OCI-LY3 (cell line): Measurements from ENCODE around the gene KCNH3.

Experiments
- H2AFZ ChIP-seq: fragments of 200-600, 300-600 bp; shearing (Covaris generic); 2 replicates; pipeline ENCODE4 v1.6.0; 2014; ENCODE audit warnings: antibody characterized with exemption, low read depth, low read length
- H3K27ac ChIP-seq: fragments of 200-600, 300-600 bp; sonication (generic); 2 replicates; pipeline ENCODE4 v1.5.1; 2014; ENCODE audit warnings: mild to moderate bottlenecking, low read length, moderate library complexity, mixed read lengths
- H3K27me3 ChIP-seq: fragments of 200-600, 300-600 bp; sonication (generic); 2 replicates; pipeline ENCODE4 v1.6.1; 2014; ENCODE audit warnings: low read depth, low read length, mixed read lengths
- H3K36me3 ChIP-seq: fragments of 200-600, 300-600 bp; sonication (generic); replicated peaks from 2 replicates; pipeline ENCODE3; 2014; ENCODE audit warnings: low read depth, low read length, mixed read lengths
- H3K4me1 ChIP-seq: fragments of 300-600, 200-600 bp; sonication (generic); 2 replicates; pipeline ENCODE4 v1.6.1; 2014; ENCODE audit warnings: low read length, mixed read lengths
- H3K4me2 ChIP-seq: fragments of 200-600, 300-600 bp; sonication (generic); 2 replicates; pipeline ENCODE4 v1.6.1; 2014; ENCODE audit warnings: low read length, mixed read lengths
- H3K4me3 ChIP-seq: fragments of 300-600, 200-600 bp; sonication (generic); 2 replicates; pipeline ENCODE4 v1.5.1; 2014; ENCODE audit warnings: antibody characterized with exemption, mild to moderate bottlenecking, low read length, moderate library complexity
- H3K79me2 ChIP-seq: fragments of 300-600, 200-600 bp; shearing (Covaris generic); 2 replicates; pipeline ENCODE4 v1.6.1; 2014; ENCODE audit warnings: mild to moderate bottlenecking, low read length, mixed read lengths
- H3K9ac ChIP-seq: fragments of 300-600, 200-600 bp; shearing (Covaris generic); 2 replicates; pipeline ENCODE4 v1.6.0; 2014; ENCODE audit warnings: mild to moderate bottlenecking, low read length, moderate library complexity
- H3K9me3 ChIP-seq: fragments of 200-600, 300-600 bp; shearing (Covaris generic); 2 replicates; pipeline ENCODE4 v1.6.1; 2014; ENCODE audit warnings: low read length, mixed read lengths; ENCODE audit not compliant: insufficient read depth
- H4K20me1 ChIP-seq: fragments of 200-600, 300-600 bp; sonication (generic); 2 replicates; pipeline ENCODE4 v1.6.1; 2016; ENCODE audit warnings: low read length, mixed read lengths; ENCODE audit not compliant: insufficient read depth
- EZH2phosphoT487 ChIP-seq: fragments of 200-600 bp; shearing (Covaris generic); IDR thresholded peaks from 2 replicates; pipeline ENCODE4 v1.6.1; 2018; ENCODE audit warnings: antibody characterized with exemption, mixed run types, low read depth
- TF ChIP-seq, protein P1 (sequence below): fragments of 200-600, 300-600 bp; sonication (generic); IDR thresholded peaks from 2 replicates; pipeline ENCODE4 v1.5.1; 2014; ENCODE audit warnings: antibody characterized with exemption, low read length, low read depth

Gene KCNH3, protein sequence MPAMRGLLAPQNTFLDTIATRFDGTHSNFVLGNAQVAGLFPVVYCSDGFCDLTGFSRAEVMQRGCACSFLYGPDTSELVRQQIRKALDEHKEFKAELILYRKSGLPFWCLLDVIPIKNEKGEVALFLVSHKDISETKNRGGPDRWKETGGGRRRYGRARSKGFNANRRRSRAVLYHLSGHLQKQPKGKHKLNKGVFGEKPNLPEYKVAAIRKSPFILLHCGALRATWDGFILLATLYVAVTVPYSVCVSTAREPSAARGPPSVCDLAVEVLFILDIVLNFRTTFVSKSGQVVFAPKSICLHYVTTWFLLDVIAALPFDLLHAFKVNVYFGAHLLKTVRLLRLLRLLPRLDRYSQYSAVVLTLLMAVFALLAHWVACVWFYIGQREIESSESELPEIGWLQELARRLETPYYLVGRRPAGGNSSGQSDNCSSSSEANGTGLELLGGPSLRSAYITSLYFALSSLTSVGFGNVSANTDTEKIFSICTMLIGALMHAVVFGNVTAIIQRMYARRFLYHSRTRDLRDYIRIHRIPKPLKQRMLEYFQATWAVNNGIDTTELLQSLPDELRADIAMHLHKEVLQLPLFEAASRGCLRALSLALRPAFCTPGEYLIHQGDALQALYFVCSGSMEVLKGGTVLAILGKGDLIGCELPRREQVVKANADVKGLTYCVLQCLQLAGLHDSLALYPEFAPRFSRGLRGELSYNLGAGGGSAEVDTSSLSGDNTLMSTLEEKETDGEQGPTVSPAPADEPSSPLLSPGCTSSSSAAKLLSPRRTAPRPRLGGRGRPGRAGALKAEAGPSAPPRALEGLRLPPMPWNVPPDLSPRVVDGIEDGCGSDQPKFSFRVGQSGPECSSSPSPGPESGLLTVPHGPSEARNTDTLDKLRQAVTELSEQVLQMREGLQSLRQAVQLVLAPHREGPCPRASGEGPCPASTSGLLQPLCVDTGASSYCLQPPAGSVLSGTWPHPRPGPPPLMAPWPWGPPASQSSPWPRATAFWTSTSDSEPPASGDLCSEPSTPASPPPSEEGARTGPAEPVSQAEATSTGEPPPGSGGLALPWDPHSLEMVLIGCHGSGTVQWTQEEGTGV

DNA sequence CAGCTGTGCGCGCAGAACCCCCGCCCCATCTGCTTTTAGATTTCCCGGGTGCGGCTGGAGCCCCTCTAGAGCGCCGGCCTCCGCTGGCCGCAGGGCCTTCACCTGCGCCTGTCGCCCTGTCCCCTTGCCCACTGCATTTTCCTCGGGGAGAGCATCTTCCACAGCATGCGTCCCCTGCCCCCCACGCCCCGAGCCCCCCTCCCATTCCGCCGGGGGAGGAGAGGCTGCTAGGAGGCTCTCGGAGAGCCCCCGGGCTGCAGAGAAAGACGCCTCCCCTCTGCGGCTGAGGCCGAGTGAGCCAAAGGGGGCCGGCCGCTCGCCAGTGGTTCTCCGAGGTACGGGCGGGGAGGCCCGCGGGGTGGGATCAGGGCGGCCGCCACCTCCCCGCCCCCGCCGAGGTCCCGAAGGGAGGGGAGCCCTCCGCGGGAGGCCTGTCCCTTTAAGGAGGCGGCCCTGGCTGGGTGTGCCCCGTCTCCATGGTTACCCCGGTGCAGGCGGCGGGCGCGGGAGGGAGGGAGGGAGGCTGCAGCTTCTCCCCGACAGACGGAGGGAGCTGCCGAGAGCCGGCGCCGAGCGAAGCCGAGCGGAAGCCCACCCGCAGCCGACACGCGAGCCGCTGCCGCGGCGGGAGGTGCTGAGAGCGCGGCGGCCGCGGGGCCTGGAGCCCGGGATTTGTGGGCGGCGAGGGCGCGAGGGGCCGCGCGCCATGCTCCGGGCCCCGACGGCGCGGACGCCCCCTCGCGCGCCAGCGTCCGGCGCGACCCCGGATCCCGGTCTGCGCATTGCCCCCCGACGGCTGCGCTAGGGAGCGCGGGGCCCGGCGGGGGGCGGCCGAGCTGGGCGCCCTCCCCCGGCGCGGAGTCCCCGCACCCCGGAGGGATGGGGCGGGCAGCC, at the start of gene KCNH3:
Gene KCNH3, plus strand, starts transcription at position 521 of the 894 bp plus-strand sequence. CDS start 387 bp downstream, outside the sequence.
- Histone ChIP-seq H3K36me3 (no peaks in the 10 kb centered on the region), H3K4me2 (peak within 1 kb of the TSS; percentile 81), H3K9me3 (no peaks in the 10 kb centered on the region), H3K27me3 (peaks cover 14% of the 10 kb centered on the region), H3K4me3 (peak within 1 kb of the TSS; percentile 72), H3K27ac (no peak within 1 kb of the TSS), H3K9ac (peak within 1 kb of the TSS; percentile 17; the same call in 1 of the 2 replicates), H3K79me2 (no peaks in the 10 kb centered on the region), H2AFZ (peak within 1 kb of the TSS; percentile 42; the same call in 1 of the 2 replicates), H3K4me1 (peaks cover 15% of the 10 kb centered on the region; the same call in 1 of the 2 replicates), H4K20me1 (no peaks in the 10 kb centered on the region)
- TF ChIP-seq, protein P1, sequence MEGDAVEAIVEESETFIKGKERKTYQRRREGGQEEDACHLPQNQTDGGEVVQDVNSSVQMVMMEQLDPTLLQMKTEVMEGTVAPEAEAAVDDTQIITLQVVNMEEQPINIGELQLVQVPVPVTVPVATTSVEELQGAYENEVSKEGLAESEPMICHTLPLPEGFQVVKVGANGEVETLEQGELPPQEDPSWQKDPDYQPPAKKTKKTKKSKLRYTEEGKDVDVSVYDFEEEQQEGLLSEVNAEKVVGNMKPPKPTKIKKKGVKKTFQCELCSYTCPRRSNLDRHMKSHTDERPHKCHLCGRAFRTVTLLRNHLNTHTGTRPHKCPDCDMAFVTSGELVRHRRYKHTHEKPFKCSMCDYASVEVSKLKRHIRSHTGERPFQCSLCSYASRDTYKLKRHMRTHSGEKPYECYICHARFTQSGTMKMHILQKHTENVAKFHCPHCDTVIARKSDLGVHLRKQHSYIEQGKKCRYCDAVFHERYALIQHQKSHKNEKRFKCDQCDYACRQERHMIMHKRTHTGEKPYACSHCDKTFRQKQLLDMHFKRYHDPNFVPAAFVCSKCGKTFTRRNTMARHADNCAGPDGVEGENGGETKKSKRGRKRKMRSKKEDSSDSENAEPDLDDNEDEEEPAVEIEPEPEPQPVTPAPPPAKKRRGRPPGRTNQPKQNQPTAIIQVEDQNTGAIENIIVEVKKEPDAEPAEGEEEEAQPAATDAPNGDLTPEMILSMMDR, result no peak
- TF ChIP-seq EZH2phosphoT487, result no peak

DNA sequence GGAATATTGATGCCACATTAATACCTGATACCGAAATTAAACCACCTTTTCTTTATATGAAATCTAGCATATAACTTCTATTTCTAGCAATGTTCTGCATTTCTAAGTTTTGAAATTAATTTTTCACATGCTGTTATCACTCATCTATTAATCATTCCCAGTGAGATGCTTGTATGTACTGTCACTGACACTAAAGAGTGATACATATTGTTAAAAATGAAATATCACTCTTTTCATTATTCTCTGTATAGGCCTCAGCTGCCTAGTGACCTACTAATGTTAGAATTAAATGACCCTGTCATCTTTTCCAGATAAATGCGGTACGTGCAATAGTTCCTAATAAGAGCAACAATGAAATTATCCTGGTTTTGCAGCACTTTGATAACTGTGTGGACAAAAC, 49.7 kb upstream of the KCNH3 start:
- H3K27me3 ChIP-seq, result no peaks in the 10 kb centered on the region
- H3K9me3 ChIP-seq, result no peaks in the 10 kb centered on the region
- no peaks in the 10 kb centered on the region for H3K79me2 ChIP-seq
- no peak overlapping the region for H3K27ac ChIP-seq
- no peak overlapping the region for H3K4me2 ChIP-seq
- H4K20me1 ChIP-seq, result no peaks in the 10 kb centered on the region
- no peak overlapping the region for H3K9ac ChIP-seq
- TF ChIP-seq EZH2phosphoT487, result no peak
- TF ChIP-seq, protein P1, result no peak
- peaks cover 24% of the 10 kb centered on the region for H3K4me1 ChIP-seq
- H2AFZ ChIP-seq, result no peak overlapping the region
- no peak overlapping the region for H3K4me3 ChIP-seq
- peaks cover 3% of the 10 kb centered on the region for H3K36me3 ChIP-seq

DNA sequence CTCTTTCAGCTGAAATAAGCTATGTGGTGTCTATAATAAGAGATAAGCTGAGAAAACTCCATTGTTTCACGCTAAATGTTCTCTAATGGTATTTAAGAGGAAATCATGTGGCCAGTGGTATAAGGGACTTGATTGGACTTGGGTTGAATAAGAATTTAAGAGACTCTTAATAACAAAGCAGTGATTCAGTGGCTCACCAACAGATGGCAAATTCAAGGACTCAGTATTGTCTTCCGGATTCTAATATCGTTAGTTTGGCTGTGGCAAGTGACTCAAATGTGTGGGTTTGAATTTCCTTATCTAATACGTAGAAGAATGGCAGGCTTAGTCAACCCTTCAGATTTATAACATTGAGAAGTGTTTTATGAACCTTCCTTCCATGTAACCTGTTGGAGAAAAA, 49.1 kb upstream of the KCNH3 start:
- H3K27me3 ChIP-seq, result no peaks in the 10 kb centered on the region
- H3K4me1 ChIP-seq, result peaks cover 24% of the 10 kb centered on the region
- TF ChIP-seq, protein P1, result no peak
- TF ChIP-seq EZH2phosphoT487, result no peak
- no peaks in the 10 kb centered on the region for H4K20me1 ChIP-seq
- H3K27ac ChIP-seq, result no peak overlapping the region
- H3K4me2 ChIP-seq, result no peak overlapping the region
- H3K79me2 ChIP-seq, result no peaks in the 10 kb centered on the region
- H2AFZ ChIP-seq, result no peak overlapping the region
- H3K9me3 ChIP-seq, result no peaks in the 10 kb centered on the region
- H3K36me3 ChIP-seq, result peaks cover 1% of the 10 kb centered on the region
- H3K4me3 ChIP-seq, result no peak overlapping the region
- H3K9ac ChIP-seq, result no peak overlapping the region
